Transverse colon (tissue), 4 donors: ENCODE data around the gene TBCK. TPM values are rescaled to one million over a fixed set of nuclear protein-coding genes. Genes with fewer than 3 reads are reported as not detected.

Experiments used
- DNase-seq: peaks from one replicate; pipeline ENCODE4 v3.0.0-alpha.2; 2019
- H3K27ac ChIP-seq, 4 donors: fragments of 200-600 bp; sonication (generic); 2 replicates each; pipeline ENCODE4 v1.5.1; 2016 to 2018; ENCODE audit warnings: inconsistent platforms in 4 of 4
- H3K27me3 ChIP-seq: fragments of 200-600 bp; sonication (generic); 2 replicates; pipeline ENCODE4 v1.5.1; 2017; ENCODE audit warnings: inconsistent platforms
- H3K36me3 ChIP-seq, 4 donors: fragments of 200-600 bp; sonication (generic); 2 replicates each; pipeline ENCODE4 v1.5.1; 2017 to 2019; ENCODE audit warnings: inconsistent platforms in 4 of 4
- H3K4me1 ChIP-seq, 4 donors: fragments of 200-600 bp; sonication (generic); 2 replicates each; pipeline ENCODE4 v1.5.1; 2017 to 2020; ENCODE audit warnings: inconsistent platforms in 4 of 4
- H3K4me3 ChIP-seq, 4 donors: fragments of 200-600 bp; sonication (generic); 1 replicate in 1 of 4; 2 replicates in 3 of 4; pipeline versions ENCODE4 v1.5.1 to v1.6.1; 2017 to 2019; ENCODE audit warnings: inconsistent platforms in 4 of 4
- H3K9me3 ChIP-seq, 2 donors: fragments of 200-600 bp; sonication (generic); 2 replicates each; pipeline ENCODE4 v1.5.1; 2017 to 2019; ENCODE audit warnings: inconsistent platforms in 2 of 2
- EP300 ChIP-seq: sonication (generic); formaldehyde crosslinking; IDR thresholded peaks from one replicate; pipeline ENCODE4 v1.6.1; 2017; ENCODE audit warnings: antibody characterized with exemption, low read depth
- POLR2A ChIP-seq: fragments of 450-650 bp; IDR thresholded peaks from one replicate; pipeline ENCODE4 v1.6.1; 2016; ENCODE audit warnings: antibody characterized with exemption, mild to moderate bottlenecking, moderate library complexity
- POLR2AphosphoS5 ChIP-seq, 3 donors: sonication (generic); formaldehyde crosslinking; IDR thresholded peaks; one replicate each; pipeline ENCODE4 v1.6.1; 2016; ENCODE audit warnings: antibody characterized with exemption in 3 of 3
- WGBS, 2 donors: methylation state at CpG; one replicate each; pipeline ENCODE4 v1.1.5; 2018; ENCODE audit warnings: low coverage in 1 of 2; 5-methylcytosine and 5-hydroxymethylcytosine counted together
- in situ Hi-C, 4 donors: fragments of 200-750 bp; cut with MboI; loops; one replicate each; pipeline versions ENCODE4 v1.15.0 to v1.15.1; 2017; ENCODE audit warnings: low sequenced_read_pairs in 3 of 4, low pct_ligation_motif_present in 1 of 4, low pct_unique_long_range_greater_than_20kb in 1 of 4
- intact Hi-C: fragments of 100-400 bp; cut with DNase I; formaldehyde crosslinking; loops from one replicate; pipeline ENCODE4 v1.15.1; 2023; ENCODE audit warnings: low total_unique reads
- total RNA-seq, 4 donors: library from RNA; depleted of rRNA; stranded (reverse); fragments of >200 nt; gene quantifications; one replicate each; pipeline ENCODE4 v1.1.0, GENCODE V29; 2016
- TF ChIP-seq, protein P1 (sequence below), 5 experiments: fragments of 200-600 bp in 3 of 5; fragments of 450-650 bp in 2 of 5; sonication (generic) in 3 of 5; IDR thresholded peaks; 1 replicate in 2 of 5; 2 replicates in 3 of 5; pipeline ENCODE4 v1.5.1; 2016 to 2017; ENCODE audit warnings: antibody characterized with exemption in 5 of 5, inconsistent platforms in 3 of 5, mild to moderate bottlenecking in 2 of 5, moderate library complexity in 1 of 5

TBCK gene
- total RNA-seq, 4 donors from 2014 or later = 31.0 to 82.7 (median 51.4) TPM

DNA sequence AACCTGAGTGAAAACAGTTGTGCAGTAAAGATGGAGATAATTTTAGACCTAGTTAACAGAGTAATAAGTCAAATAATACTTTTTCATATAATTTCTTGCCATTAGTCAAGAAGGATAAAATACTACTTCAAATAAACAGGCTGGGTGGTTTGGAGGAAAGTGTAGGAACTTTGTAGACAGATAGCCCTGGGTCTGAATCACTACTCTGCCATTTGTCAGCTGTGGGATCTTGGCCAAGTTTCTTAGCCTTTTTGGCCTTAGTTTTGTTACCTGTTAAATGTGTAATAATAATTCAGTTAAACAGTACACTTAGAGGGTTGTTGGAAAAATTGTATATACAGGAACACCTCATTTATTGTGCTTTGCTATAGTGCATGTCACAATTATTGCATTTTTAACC is 257.1 kb downstream of the TBCK start:
- peaks cover 0 to 8% (median 0%) of the 10 kb centered on the region in 4 donors for H3K4me1 ChIP-seq
- no peaks in the 10 kb centered on the region for H3K36me3 ChIP-seq
- intact Hi-C loops (no loop called here), in situ Hi-C loops (no loop called here)
- no peak overlapping the region for H3K4me3 ChIP-seq
- no peak overlapping the region for H3K27ac ChIP-seq
- TF ChIP-seq POLR2A (no peak), POLR2AphosphoS5 (IDR thresholded peaks at IDR 0.05) (no peak), EP300 (no peak)
- TF ChIP-seq, protein P1, sequence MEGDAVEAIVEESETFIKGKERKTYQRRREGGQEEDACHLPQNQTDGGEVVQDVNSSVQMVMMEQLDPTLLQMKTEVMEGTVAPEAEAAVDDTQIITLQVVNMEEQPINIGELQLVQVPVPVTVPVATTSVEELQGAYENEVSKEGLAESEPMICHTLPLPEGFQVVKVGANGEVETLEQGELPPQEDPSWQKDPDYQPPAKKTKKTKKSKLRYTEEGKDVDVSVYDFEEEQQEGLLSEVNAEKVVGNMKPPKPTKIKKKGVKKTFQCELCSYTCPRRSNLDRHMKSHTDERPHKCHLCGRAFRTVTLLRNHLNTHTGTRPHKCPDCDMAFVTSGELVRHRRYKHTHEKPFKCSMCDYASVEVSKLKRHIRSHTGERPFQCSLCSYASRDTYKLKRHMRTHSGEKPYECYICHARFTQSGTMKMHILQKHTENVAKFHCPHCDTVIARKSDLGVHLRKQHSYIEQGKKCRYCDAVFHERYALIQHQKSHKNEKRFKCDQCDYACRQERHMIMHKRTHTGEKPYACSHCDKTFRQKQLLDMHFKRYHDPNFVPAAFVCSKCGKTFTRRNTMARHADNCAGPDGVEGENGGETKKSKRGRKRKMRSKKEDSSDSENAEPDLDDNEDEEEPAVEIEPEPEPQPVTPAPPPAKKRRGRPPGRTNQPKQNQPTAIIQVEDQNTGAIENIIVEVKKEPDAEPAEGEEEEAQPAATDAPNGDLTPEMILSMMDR (IDR thresholded peaks at IDR 0.05) = no peak
- H3K27me3 ChIP-seq = no peaks in the 10 kb centered on the region
- H3K9me3 ChIP-seq = no peaks in the 10 kb centered on the region
- DNase-seq = no peak

DNA sequence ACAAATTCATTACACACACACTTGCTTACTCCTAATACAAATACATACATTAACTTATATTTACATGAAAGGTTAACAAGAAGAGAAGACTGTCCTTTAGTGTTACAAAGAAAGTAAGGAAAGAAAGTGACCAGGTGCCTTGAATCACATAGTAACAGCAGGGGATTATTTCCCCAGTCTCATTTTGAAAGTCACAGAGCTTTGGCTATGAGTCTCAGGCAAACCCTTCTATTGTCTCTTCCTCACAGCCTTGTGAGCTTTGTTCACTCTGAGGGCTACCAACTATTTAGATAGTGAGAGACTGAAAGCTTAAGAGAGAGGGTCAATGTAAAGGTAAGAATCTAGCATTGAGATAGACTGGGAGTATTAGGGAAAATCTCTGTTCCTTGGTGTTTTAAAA is 259.1 kb downstream of the TBCK start:
- Histone ChIP-seq H3K4me3 (no peak overlapping the region), H3K27ac (no peak overlapping the region), H3K9me3 (no peaks in the 10 kb centered on the region), H3K27me3 (no peaks in the 10 kb centered on the region), H3K36me3 (no peaks in the 10 kb centered on the region), H3K4me1 (no peaks in the 10 kb centered on the region)
- in situ Hi-C loops (no loop called here), intact Hi-C loops (no loop called here)
- no peak for DNase-seq
- TF ChIP-seq EP300 (no peak), POLR2AphosphoS5 (IDR thresholded peaks at IDR 0.05) (no peak), POLR2A (no peak)
- TF ChIP-seq, protein P1 (IDR thresholded peaks at IDR 0.05) = no peak

DNA sequence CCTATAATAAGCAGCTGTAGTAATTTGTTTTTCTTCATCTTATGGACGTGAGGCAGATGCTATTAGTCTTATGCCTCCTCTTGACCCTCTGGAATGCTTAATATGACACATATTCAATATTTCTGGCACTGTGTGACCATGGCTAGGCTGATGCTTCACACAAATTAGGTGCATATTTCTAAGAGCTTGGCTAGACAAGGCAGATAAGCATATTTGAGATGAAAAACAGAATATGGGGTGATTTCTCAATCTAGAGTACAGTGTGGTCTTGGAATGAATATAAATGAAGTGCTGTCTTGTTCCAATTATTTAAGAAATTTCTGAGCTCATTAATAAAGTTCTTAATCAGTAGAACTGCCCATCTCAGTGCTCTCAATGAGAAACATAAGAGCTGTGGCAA is 264.5 kb downstream of the TBCK start:
- Histone ChIP-seq H3K4me3 (no peak overlapping the region), H3K27ac (no peak overlapping the region), H3K4me1 (peaks cover 0 to 6% (median 0%) of the 10 kb centered on the region in 4 donors), H3K27me3 (no peaks in the 10 kb centered on the region), H3K9me3 (no peaks in the 10 kb centered on the region), H3K36me3 (no peaks in the 10 kb centered on the region)
- WGBS, 2 donors = 50 to 76% methylated on average over 1 of the region's 1 CpG
- DNase-seq = no peak
- intact Hi-C loops (no loop called here), in situ Hi-C loops (no loop called here)
- TF ChIP-seq EP300 (no peak), POLR2A (no peak), POLR2AphosphoS5 (IDR thresholded peaks at IDR 0.05) (no peak)
- TF ChIP-seq, protein P1 (IDR thresholded peaks at IDR 0.05) = no peak

DNA sequence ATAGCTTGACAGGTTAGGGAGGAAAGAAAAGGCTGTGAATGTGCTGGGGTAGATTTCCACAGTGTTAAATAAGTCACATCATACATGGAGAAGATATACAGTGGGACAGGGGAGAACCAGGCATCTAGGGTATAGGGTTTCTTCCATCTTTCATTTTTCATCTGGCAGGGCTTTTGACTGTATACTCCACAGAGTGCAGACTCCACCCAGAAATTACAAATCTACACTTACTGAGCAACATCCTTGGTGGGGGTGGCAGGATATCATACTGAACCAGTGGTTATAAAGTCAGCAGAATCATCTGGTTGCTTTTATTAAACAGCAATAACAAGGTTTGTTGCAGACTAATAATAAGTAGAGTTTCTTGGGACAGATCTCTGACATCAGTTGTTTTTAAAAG is 266.5 kb downstream of the TBCK start:
- TF ChIP-seq EP300 (no peak), POLR2AphosphoS5 (IDR thresholded peaks at IDR 0.05) (no peak), POLR2A (no peak)
- TF ChIP-seq, protein P1 (IDR thresholded peaks at IDR 0.05) = no peak
- Histone ChIP-seq H3K4me3 (no peak overlapping the region), H3K36me3 (no peaks in the 10 kb centered on the region), H3K27ac (no peak overlapping the region), H3K4me1 (peaks cover 0 to 6% (median 0%) of the 10 kb centered on the region in 4 donors), H3K9me3 (no peaks in the 10 kb centered on the region), H3K27me3 (no peaks in the 10 kb centered on the region)
- in situ Hi-C loops (no loop called here), intact Hi-C loops (no loop called here)
- no peak for DNase-seq
